Lung (tissue), 12 donors: ENCODE results near the gene JMJD7. TPM values are rescaled to one million over a fixed set of nuclear protein-coding genes. Genes with fewer than 3 reads are reported as not detected.

Experiments
- ATAC-seq: fragments of 200-7000 bp; cut with Tn5 transposase; one replicate; pipeline ENCODE4 v1.9.1; 2020; ENCODE audit warnings: moderate number of reproducible peaks; ENCODE audit not compliant: insufficient read depth, low FRiP score
- DNase-seq, 3 donors: peaks; one replicate each; pipeline ENCODE4 v3.0.0-alpha.2; 2013 to 2017
- H3K27ac ChIP-seq, 2 donors: one replicate each; pipeline ENCODE4 v1.5.1; 2013; ENCODE audit warnings: mild to moderate bottlenecking in 2 of 2, moderate library complexity in 2 of 2, control low read depth in 1 of 2, inconsistent platforms in 1 of 2, low read depth in 1 of 2, low read length in 1 of 2
- H3K27me3 ChIP-seq, 3 donors: one replicate each; pipeline ENCODE4 v1.5.1; 2013; ENCODE audit warnings: low read length in 2 of 3; ENCODE audit not compliant: control insufficient read depth in 3 of 3, insufficient read depth in 3 of 3
- H3K36me3 ChIP-seq, 4 donors: one replicate each; pipeline ENCODE4 v1.5.1; 2013; ENCODE audit warnings: low read length in 4 of 4, mild to moderate bottlenecking in 1 of 4, moderate library complexity in 1 of 4; ENCODE audit not compliant: control insufficient read depth in 4 of 4, insufficient read depth in 4 of 4
- H3K4me1 ChIP-seq, 5 donors: one replicate each; pipeline ENCODE4 v1.5.1; 2013; ENCODE audit warnings: low read length in 5 of 5, mild to moderate bottlenecking in 2 of 5, moderate library complexity in 1 of 5; ENCODE audit not compliant: control insufficient read depth in 5 of 5, insufficient read depth in 5 of 5
- H3K4me3 ChIP-seq: one replicate; pipeline ENCODE4 v1.5.1; 2013; ENCODE audit warnings: mild to moderate bottlenecking, control low read depth, moderate library complexity
- H3K9ac ChIP-seq, 2 donors: one replicate each; pipeline ENCODE4 v1.5.1; 2013; ENCODE audit warnings: low read length in 2 of 2, control low read depth in 1 of 2; ENCODE audit not compliant: insufficient read depth in 1 of 2
- H3K9me3 ChIP-seq, 4 donors: one replicate each; pipeline ENCODE4 v1.5.1; 2013; ENCODE audit warnings: low read length in 3 of 4, mild to moderate bottlenecking in 1 of 4, moderate library complexity in 1 of 4; ENCODE audit not compliant: control insufficient read depth in 4 of 4, insufficient read depth in 3 of 4
- CTCF ChIP-seq: IDR thresholded peaks from 2 replicates; pipeline ENCODE4 v1.5.1; 2012; ENCODE audit warnings: mild to moderate bottlenecking; ENCODE audit errors: control extremely low read depth, extremely low read depth
- WGBS, 2 donors: extraction: QIAGEN DNeasy Blood & Tissue Kit; methylation state at CpG; one replicate each; pipeline ENCODE4 v1.1.7; 2013; 5-methylcytosine and 5-hydroxymethylcytosine counted together
- polyA plus RNA-seq, 2 donors: library from polyadenylated mRNA; stranded (reverse); fragments of 200-250 nt; gene quantifications; one replicate each; pipeline ENCODE4 v1.2.1, GENCODE V29; 2013
- total RNA-seq, 2 donors: library from RNA; depleted of rRNA in 1 of 2; stranded (reverse); fragments of >200 nt in 1 of 2; gene quantifications; one replicate each; pipeline ENCODE4 v1.2.1, GENCODE V29; 2014 to 2021
- donor health status: control.
- donor health status: control.
- donor health status: Bipolar disorder and iron deficiency.
- donor health status: healthy.
- donor health status: DM: yes; HTN: yes; CAD: no.

The JMJD7 gene
- total and polyA plus RNA-seq, 4 donors: 13.2 to 28.1 (median 21.3) TPM

GRCh38 chr15:41801185-41801584, 26.7 kb upstream of the JMJD7 start:
- Histone ChIP-seq H3K9ac (no peak overlapping the region), H3K9me3 (no peaks in the 10 kb centered on the region), H3K36me3 (peaks cover 0 to 12% (median 3%) of the 10 kb centered on the region in 4 donors), H3K27ac (no peak overlapping the region), H3K4me3 (no peak overlapping the region), H3K27me3 (no peaks in the 10 kb centered on the region), H3K4me1 (peaks cover 2 to 12% (median 12%) of the 10 kb centered on the region in 5 donors)
- no peak for TF ChIP-seq CTCF
- ATAC-seq: no peak
- no peak for DNase-seq
- WGBS, 2 donors: 93 to 96% methylated on average over 3 of the region's 3 CpGs

GRCh38 chr15:41801850-41802455, 25.9 kb upstream of the JMJD7 start:
- Histone ChIP-seq H3K36me3 (peaks cover 0 to 12% (median 3%) of the 10 kb centered on the region in 4 donors), H3K9ac (no peak overlapping the region), H3K4me1 (peaks cover 0 to 9% (median 6%) of the 10 kb centered on the region in 5 donors), H3K4me3 (no peak overlapping the region), H3K27me3 (no peaks in the 10 kb centered on the region), H3K9me3 (no peaks in the 10 kb centered on the region), H3K27ac (no peak overlapping the region)
- no peak for TF ChIP-seq CTCF
- DNase-seq (no peak), ATAC-seq (no peak)
- WGBS, 2 donors: 94 to 99% methylated on average over 3 of the region's 3 CpGs

- Histone ChIP-seq H3K36me3 (peaks cover 0 to 12% (median 4%) of the 10 kb centered on the region in 4 donors), H3K9ac (no peak overlapping the region), H3K4me3 (no peak overlapping the region), H3K4me1 (peaks cover 0 to 6% (median 0%) of the 10 kb centered on the region in 5 donors), H3K27ac (no peak overlapping the region), H3K27me3 (no peaks in the 10 kb centered on the region), H3K9me3 (no peaks in the 10 kb centered on the region)
- 96% methylated on average over 2 of the region's 2 CpGs for WGBS, 2 donors
- no peak for TF ChIP-seq CTCF
- no peak for ATAC-seq
- no peak for DNase-seq
Measured at GRCh38 chr15:41804361-41804760, 23.5 kb upstream of the JMJD7 start.
